Activated naive CD8-positive, alpha-beta T cell (primary cell): ENCODE measurements around the gene MAP3K5.

Experiments used
- H3K27ac Mint-ChIP-seq: one replicate; pipeline ENCODE4 v1.8.0; 2021; ENCODE audit warnings: mixed read lengths
- H3K27me3 Mint-ChIP-seq: one replicate; pipeline ENCODE4 v1.8.0; 2021; ENCODE audit warnings: mixed read lengths
- H3K36me3 Mint-ChIP-seq: one replicate; pipeline ENCODE4 v1.8.0; 2021; ENCODE audit warnings: mixed read lengths
- H3K4me1 Mint-ChIP-seq: one replicate; pipeline ENCODE4 v1.8.0; 2021; ENCODE audit warnings: low read depth, mixed read lengths
- H3K4me3 Mint-ChIP-seq: one replicate; pipeline ENCODE4 v1.8.0; 2021; ENCODE audit warnings: mild to moderate bottlenecking, mixed read lengths
- H3K9me3 Mint-ChIP-seq: one replicate; pipeline ENCODE4 v1.8.0; 2021; ENCODE audit warnings: low read depth, mixed read lengths

Gene MAP3K5

DNA sequence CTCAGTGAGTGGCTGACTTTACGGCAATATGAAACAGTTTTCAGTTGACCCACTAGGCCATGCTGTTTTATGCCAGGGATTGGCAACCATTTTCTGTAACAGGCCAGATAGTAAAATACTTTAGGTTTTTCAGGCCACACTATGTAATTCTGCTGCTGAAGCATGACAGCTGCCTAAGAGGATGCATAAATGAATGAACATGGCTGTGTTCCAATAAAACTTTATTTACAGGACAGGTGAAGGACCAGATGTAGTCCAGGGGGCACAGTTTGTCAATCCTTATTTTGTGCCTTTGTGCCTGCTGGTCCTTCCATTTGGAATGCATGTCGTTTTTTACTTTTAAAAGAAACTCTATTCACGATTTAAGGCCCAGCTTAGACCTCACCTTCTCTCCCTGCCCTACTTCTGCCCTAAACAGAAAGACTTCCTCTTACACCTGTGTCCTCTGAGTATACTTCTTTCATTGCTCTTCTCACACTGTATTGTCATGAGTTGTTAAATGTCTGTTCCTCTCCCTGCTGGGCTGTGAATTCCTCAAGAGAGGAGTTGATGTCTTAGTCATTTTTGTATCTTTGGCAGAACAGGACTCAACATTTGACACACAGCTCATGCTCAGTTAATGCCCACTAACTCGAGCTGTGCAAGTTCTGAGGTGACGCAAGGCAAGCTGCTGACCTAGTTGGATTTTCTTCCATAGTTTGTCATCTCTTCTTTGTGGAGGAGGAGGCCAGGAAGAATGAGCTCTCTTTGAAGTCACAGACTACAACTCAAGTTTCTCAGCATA is 152.0 kb downstream of the MAP3K5 start:
- Mint-ChIP-seq H3K27ac (no peak overlapping the region), H3K36me3 (peaks cover 8% of the 10 kb centered on the region), H3K4me3 (no peak overlapping the region), H3K27me3 (no peaks in the 10 kb centered on the region), H3K4me1 (no peaks in the 10 kb centered on the region), H3K9me3 (no peaks in the 10 kb centered on the region)

GRCh38 chr6:136639702-136640101 is 152.6 kb downstream of the MAP3K5 start:
- no peak overlapping the region for H3K27ac Mint-ChIP-seq
- H3K4me1 Mint-ChIP-seq = no peaks in the 10 kb centered on the region
- no peaks in the 10 kb centered on the region for H3K27me3 Mint-ChIP-seq
- no peak overlapping the region for H3K4me3 Mint-ChIP-seq
- peaks cover 8% of the 10 kb centered on the region for H3K36me3 Mint-ChIP-seq
- H3K9me3 Mint-ChIP-seq = no peaks in the 10 kb centered on the region

- Mint-ChIP-seq H3K4me3 (no peak overlapping the region), H3K9me3 (no peaks in the 10 kb centered on the region), H3K36me3 (peaks cover 14% of the 10 kb centered on the region)
These were observed 156.7 kb downstream of the MAP3K5 start for GRCh38 chr6:136635615-136636014.

GRCh38 chr6:136633355-136633754 is 158.9 kb downstream of the MAP3K5 start:
- Mint-ChIP-seq H3K27ac (no peak overlapping the region), H3K4me3 (no peak overlapping the region), H3K36me3 (peaks cover 18% of the 10 kb centered on the region), H3K27me3 (no peaks in the 10 kb centered on the region), H3K4me1 (no peaks in the 10 kb centered on the region), H3K9me3 (no peaks in the 10 kb centered on the region)

More at GRCh38 chr6:136635615-136636014, 156.7 kb downstream of the MAP3K5 start:
- Mint-ChIP-seq H3K27me3 (no peaks in the 10 kb centered on the region), H3K27ac (no peak overlapping the region), H3K4me1 (no peaks in the 10 kb centered on the region)

DNA sequence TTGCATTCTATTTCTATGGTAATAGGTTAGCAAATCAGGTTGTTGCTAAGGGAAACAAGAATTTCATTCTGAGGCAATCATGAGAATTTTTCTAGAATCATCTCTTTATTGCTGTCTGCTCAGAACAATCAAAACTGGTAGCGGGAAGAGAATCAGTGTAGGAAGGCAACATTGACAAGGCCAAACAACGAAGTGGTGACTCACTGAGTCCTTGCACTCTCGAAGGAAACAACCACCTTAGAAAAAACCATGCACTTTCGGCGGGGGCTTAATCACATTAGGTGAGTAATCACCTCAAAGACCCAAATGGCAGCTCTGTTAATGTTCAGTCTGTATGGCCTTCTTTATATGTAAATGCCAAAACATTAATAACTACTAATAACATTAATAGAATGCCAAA is 163.3 kb downstream of the MAP3K5 start:
- Mint-ChIP-seq H3K9me3 (no peaks in the 10 kb centered on the region), H3K27ac (no peak overlapping the region), H3K27me3 (no peaks in the 10 kb centered on the region), H3K4me1 (no peaks in the 10 kb centered on the region), H3K36me3 (peaks cover 18% of the 10 kb centered on the region), H3K4me3 (no peak overlapping the region)

DNA sequence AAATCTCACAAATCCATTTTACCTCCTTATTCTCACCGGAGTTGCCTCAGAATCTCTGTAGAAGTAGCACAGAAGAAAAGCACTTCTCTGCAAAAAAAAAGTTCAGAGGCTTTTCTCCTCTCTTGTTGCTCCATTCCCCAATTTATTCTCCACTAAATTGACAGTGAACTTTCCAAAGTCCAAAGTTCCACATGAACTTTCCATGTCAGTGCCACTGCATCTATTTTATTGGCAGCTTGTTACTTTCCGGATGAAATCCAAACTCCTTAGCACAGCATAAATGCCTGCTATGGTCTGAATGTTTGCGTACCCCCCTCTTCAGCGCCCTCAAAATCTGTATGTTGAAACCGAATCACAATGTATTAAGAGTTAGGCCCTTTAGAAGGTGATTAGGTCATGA is 165.1 kb downstream of the MAP3K5 start:
- no peaks in the 10 kb centered on the region for H3K9me3 Mint-ChIP-seq
- H3K27me3 Mint-ChIP-seq = no peaks in the 10 kb centered on the region
- no peaks in the 10 kb centered on the region for H3K4me1 Mint-ChIP-seq
- peaks cover 25% of the 10 kb centered on the region for H3K36me3 Mint-ChIP-seq
- H3K4me3 Mint-ChIP-seq = no peak overlapping the region
- H3K27ac Mint-ChIP-seq = no peak overlapping the region

DNA sequence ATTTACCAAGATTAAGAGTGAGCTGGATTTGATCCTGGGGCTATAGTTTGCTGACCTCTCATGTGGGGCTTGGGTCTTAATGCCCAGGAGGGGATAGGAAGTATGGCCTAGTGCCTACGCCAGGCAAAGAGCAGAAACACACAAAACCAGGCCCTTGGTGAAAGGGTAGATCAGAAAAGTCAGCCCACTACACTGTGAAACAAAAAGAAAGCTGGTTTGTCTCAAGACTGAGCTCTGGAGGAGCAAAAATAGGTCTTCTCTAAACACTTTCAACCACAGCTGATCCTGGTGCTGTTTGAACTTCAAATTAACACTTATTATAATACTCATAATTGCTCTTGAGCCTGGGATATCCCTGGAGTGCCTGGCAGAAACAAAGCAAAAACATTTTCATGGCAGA is 167.0 kb downstream of the MAP3K5 start:
- no peaks in the 10 kb centered on the region for H3K4me1 Mint-ChIP-seq
- no peaks in the 10 kb centered on the region for H3K27me3 Mint-ChIP-seq
- H3K4me3 Mint-ChIP-seq = no peak overlapping the region
- no peaks in the 10 kb centered on the region for H3K9me3 Mint-ChIP-seq
- no peak overlapping the region for H3K27ac Mint-ChIP-seq
- H3K36me3 Mint-ChIP-seq = peaks cover 25% of the 10 kb centered on the region

GRCh38 chr6:136624347-136624746 is 167.9 kb downstream of the MAP3K5 start:
- H3K4me3 Mint-ChIP-seq = no peak overlapping the region
- peaks cover 26% of the 10 kb centered on the region for H3K36me3 Mint-ChIP-seq
- no peaks in the 10 kb centered on the region for H3K9me3 Mint-ChIP-seq
- no peaks in the 10 kb centered on the region for H3K4me1 Mint-ChIP-seq
- no peaks in the 10 kb centered on the region for H3K27me3 Mint-ChIP-seq
- H3K27ac Mint-ChIP-seq = no peak overlapping the region

GRCh38 chr6:136618086-136618485 is 174.2 kb downstream of the MAP3K5 start:
- H3K27me3 Mint-ChIP-seq = no peaks in the 10 kb centered on the region
- H3K9me3 Mint-ChIP-seq = no peaks in the 10 kb centered on the region
- H3K4me3 Mint-ChIP-seq = no peak overlapping the region
- no peaks in the 10 kb centered on the region for H3K4me1 Mint-ChIP-seq
- no peak overlapping the region for H3K27ac Mint-ChIP-seq
- peaks cover 20% of the 10 kb centered on the region for H3K36me3 Mint-ChIP-seq

DNA sequence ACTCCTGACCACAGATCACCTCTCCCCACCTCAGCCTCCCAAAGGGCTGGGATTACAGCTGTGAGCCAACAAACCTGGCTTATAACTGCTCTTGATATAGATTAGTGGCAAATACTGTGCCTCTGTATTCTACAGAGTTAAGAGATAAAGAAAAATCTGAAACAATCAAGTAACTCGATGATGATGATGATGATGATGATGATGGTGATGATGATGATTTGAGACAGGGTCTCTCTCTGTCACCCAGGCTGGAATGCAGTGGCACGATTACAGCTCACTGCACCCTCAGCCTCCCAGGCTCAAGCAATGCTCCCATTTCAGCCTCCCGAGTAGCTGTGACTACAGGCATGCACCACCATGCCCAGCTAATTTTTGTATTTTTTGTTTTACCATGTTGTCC is 175.8 kb downstream of the MAP3K5 start:
- no peaks in the 10 kb centered on the region for H3K27me3 Mint-ChIP-seq
- H3K9me3 Mint-ChIP-seq = no peaks in the 10 kb centered on the region
- H3K36me3 Mint-ChIP-seq = peaks cover 19% of the 10 kb centered on the region
- no peaks in the 10 kb centered on the region for H3K4me1 Mint-ChIP-seq
- H3K4me3 Mint-ChIP-seq = no peak overlapping the region
- no peak overlapping the region for H3K27ac Mint-ChIP-seq

- Mint-ChIP-seq H3K4me3 (no peak overlapping the region), H3K9me3 (no peaks in the 10 kb centered on the region), H3K4me1 (no peaks in the 10 kb centered on the region), H3K27ac (no peak overlapping the region), H3K27me3 (no peaks in the 10 kb centered on the region), H3K36me3 (peaks cover 15% of the 10 kb centered on the region)
These were observed 177.3 kb downstream of the MAP3K5 start for GRCh38 chr6:136614994-136615393.

DNA sequence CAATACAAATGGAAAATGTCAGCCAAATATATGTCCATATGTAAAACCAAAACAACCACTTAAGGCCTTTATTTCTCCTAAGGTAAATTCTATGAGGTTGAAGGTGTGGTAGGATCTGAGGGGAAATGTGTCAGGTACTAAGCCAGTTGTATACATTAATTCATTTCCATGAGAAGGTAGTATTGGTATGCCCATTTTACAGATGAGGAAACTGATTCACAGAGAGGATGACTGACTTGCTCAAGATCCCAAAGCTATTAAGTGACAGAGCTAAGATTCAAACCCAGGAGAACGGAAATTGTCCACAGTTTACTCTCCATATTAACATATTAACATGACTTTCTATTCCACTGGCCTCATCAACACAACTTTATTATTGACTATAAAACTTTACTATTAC is 177.9 kb downstream of the MAP3K5 start:
- H3K4me1 Mint-ChIP-seq = no peaks in the 10 kb centered on the region
- no peaks in the 10 kb centered on the region for H3K27me3 Mint-ChIP-seq
- H3K36me3 Mint-ChIP-seq = peaks cover 13% of the 10 kb centered on the region
- H3K4me3 Mint-ChIP-seq = no peak overlapping the region
- no peak overlapping the region for H3K27ac Mint-ChIP-seq
- H3K9me3 Mint-ChIP-seq = no peaks in the 10 kb centered on the region

GRCh38 chr6:136613477-136613876 is 178.8 kb downstream of the MAP3K5 start:
- peaks cover 11% of the 10 kb centered on the region for H3K36me3 Mint-ChIP-seq

DNA sequence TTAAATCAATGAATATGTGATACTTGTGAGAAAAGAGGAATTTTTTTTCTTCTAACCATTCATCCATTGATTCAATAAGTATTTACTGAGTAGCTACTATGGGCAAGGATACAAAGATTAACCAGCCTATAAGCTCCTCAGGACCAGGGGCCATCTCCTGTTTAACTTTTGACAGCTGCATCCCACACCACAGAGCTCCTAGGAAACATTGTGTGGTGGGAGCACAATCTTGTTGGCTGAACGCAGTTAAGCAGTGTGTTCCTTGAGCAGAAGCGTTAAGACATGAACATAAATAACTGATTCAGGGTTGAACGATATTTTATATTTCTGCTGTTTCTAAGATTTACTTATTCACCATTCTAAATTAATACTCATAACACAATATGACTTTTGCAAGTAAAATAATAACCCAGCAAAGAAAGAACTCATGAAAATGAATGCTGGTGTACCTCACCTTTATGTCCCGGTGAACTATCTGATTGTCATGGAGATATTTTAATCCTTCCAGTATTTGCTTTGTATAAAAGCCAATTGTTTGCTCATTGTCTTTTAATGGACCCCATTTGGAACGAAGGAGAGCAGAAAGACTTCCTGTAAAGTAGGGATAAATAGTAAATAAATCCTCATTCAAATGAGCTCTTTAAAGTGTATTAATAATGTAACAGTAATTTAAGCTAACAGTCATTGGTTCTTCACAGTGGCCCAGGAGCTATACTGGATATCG is 179.4 kb downstream of the MAP3K5 start:
- H3K27ac Mint-ChIP-seq = no peak overlapping the region
- peaks cover 2% of the 10 kb centered on the region for H3K4me1 Mint-ChIP-seq
- no peaks in the 10 kb centered on the region for H3K9me3 Mint-ChIP-seq
- H3K27me3 Mint-ChIP-seq = no peaks in the 10 kb centered on the region
- H3K36me3 Mint-ChIP-seq = peaks cover 11% of the 10 kb centered on the region
- no peak overlapping the region for H3K4me3 Mint-ChIP-seq

More at GRCh38 chr6:136613477-136613876, 178.8 kb downstream of the MAP3K5 start:
- Mint-ChIP-seq H3K27ac (no peak overlapping the region), H3K27me3 (no peaks in the 10 kb centered on the region), H3K4me3 (no peak overlapping the region), H3K4me1 (no peaks in the 10 kb centered on the region), H3K9me3 (no peaks in the 10 kb centered on the region)

DNA sequence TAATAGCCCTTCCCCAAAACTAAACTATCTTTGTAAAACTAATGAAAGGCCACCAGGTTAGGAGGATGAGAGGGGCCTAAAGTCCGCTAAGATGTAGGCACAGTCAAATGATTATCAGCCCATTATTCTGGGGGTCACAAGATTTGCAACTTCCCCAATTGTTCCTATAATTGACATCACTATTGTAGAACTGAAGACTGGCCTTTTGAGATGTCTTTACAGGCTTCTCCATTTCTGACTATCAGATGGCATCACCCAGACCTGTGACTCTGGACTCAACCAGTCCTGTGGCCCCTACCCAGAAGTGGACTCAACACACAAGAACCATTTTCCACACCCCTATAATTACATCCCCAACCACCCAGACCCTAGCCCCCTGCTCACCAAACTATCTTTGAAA is 180.5 kb downstream of the MAP3K5 start:
- peaks cover 2% of the 10 kb centered on the region for H3K4me1 Mint-ChIP-seq
- peaks cover 11% of the 10 kb centered on the region for H3K36me3 Mint-ChIP-seq
- H3K27ac Mint-ChIP-seq = no peak overlapping the region

More for the DNA sequence above, 180.5 kb downstream of the MAP3K5 start:
- no peaks in the 10 kb centered on the region for H3K9me3 Mint-ChIP-seq
- no peak overlapping the region for H3K4me3 Mint-ChIP-seq
- no peaks in the 10 kb centered on the region for H3K27me3 Mint-ChIP-seq
